ENCODE measurements around the gene BCL2L11.

- TF ChIP-seq POLR2A (IDR thresholded peaks at IDR 0.05; ENCODE audit: low read depth, low read length) (no peak), POLR2AphosphoS5 (IDR thresholded peaks at IDR 0.05; ENCODE audit: low read depth, low read length) (no peak)
These were observed 3.7 kb upstream of the BCL2L11 start for GRCh38 chr2:111116843-111117597.

All from GM12891 (cell line).